Esophagus muscularis mucosa (tissue), 4 donors: ENCODE measurements around the gene SLC35A2. TPM values are rescaled to one million over a fixed set of nuclear protein-coding genes. Genes with fewer than 3 reads are reported as not detected.

Experiments
- DNase-seq: peaks from one replicate; pipeline ENCODE4 v3.0.0-alpha.2; 2017; ENCODE audit errors: extremely low spot score
- H3K27ac ChIP-seq, 4 donors: fragments of 200-600 bp; sonication (generic); replicated peaks in 1 of 4; 1 replicate in 3 of 4; 2 replicates in 1 of 4; pipeline ENCODE4 v1.5.1; 2016 to 2019; ENCODE audit warnings: mild to moderate bottlenecking in 1 of 4
- H3K27me3 ChIP-seq, 4 donors: fragments of 200-600 bp; sonication (generic); one replicate each; pipeline versions ENCODE4 v1.5.1 to v1.6.0; 2016 to 2019
- H3K36me3 ChIP-seq, 4 donors: fragments of 200-600 bp; sonication (generic); one replicate each; pipeline ENCODE4 v1.5.1; 2016 to 2019
- H3K4me1 ChIP-seq, 4 donors: fragments of 200-600 bp; sonication (generic); one replicate each; pipeline ENCODE4 v1.5.1; 2016 to 2019
- H3K4me3 ChIP-seq, 4 donors: fragments of 200-600 bp; sonication (generic); 1 replicate in 2 of 4; 2 replicates in 2 of 4; pipeline ENCODE4 v1.5.1; 2016 to 2019; ENCODE audit warnings: mild to moderate bottlenecking in 4 of 4, moderate library complexity in 1 of 4
- H3K9me3 ChIP-seq, 4 donors: fragments of 200-600 bp; sonication (generic); 1 replicate in 3 of 4; 2 replicates in 1 of 4; pipeline ENCODE4 v1.5.1; 2016 to 2019
- EP300 ChIP-seq: sonication (generic); formaldehyde crosslinking; IDR thresholded peaks from one replicate; pipeline ENCODE4 v1.6.1; 2017; ENCODE audit warnings: antibody characterized with exemption
- POLR2A ChIP-seq: fragments of 450-650 bp; IDR thresholded peaks from one replicate; pipeline ENCODE4 v1.6.1; 2017; ENCODE audit warnings: antibody characterized with exemption, moderate library complexity, mild to moderate bottlenecking, low read depth
- POLR2AphosphoS5 ChIP-seq, 2 donors: sonication (generic); formaldehyde crosslinking; IDR thresholded peaks; one replicate each; pipeline ENCODE4 v1.6.1; 2017; ENCODE audit warnings: antibody characterized with exemption in 2 of 2
- WGBS: methylation state at CpG from one replicate; pipeline ENCODE4 v1.1.5; 2018; 5-methylcytosine and 5-hydroxymethylcytosine counted together
- intact Hi-C: fragments of 100-400 bp; cut with DNase I; formaldehyde crosslinking; loops from one replicate; pipeline ENCODE4 v1.15.1; 2023
- total RNA-seq, 4 donors: library from RNA; depleted of rRNA; stranded (reverse); fragments of >200 nt; gene quantifications; one replicate each; pipeline versions ENCODE4 v1.1.0 to v1.2.1, GENCODE V29; 2016
- TF ChIP-seq, protein P1 (sequence below), 3 experiments: fragments of 200-600 bp in 2 of 3; fragments of 450-650 bp in 1 of 3; sonication (generic) in 2 of 3; IDR thresholded peaks; one replicate each; pipeline ENCODE4 v1.5.1; 2017 to 2019; ENCODE audit warnings: antibody characterized with exemption in 3 of 3, mild to moderate bottlenecking in 2 of 3, moderate library complexity in 1 of 3

Gene SLC35A2
- total RNA-seq, 4 donors from 2014 or later = 7.3 to 13.4 (median 10.0) TPM

DNA sequence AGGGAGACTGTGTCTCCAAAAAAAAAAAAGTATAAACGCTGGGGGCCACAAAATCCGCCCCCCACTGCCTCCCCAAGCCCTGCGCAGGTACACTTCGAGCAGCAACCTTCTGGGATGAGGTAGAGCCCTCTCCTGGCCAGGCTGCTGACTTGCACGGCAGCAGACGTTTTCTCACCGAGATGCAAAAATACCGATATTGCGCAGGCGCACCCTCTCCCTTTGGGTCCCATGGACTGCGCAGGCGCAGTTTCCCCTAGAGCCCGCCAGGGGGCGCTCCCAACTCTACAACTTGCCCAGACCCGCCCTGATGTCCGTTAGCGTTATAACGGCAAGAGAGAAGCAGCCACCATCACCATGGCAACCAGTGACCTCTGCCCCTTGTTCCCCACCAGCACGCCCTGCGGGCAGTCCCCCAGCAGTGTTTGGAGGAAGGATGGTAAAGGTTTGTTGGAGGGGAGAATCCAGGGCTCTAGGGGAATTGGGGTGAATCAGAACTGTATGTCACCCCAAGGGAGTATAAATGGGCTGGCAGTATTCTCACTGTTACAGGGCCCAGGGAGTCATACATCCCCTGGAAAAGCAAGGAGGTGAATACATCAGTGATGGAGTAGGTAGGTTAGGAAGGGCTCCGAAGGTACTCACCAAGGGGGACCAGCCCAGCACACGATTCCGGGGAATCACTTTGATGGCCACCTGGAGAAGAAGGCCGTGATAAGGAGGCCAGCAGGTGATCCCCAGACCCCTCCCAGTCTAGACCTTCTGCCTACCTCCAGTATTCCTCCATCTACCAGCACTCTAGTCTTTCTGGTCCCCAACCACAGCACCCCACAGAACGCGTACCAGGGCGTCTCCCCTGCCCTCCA is 5.9 kb upstream of the SLC35A2 start:
- peaks cover 3 to 34% (median 29%) of the 10 kb centered on the region in 4 donors for H3K4me1 ChIP-seq
- intact Hi-C loops = no loop called here
- TF ChIP-seq EP300 = no peak
- TF ChIP-seq POLR2AphosphoS5 (IDR thresholded peaks at IDR 0.05) = peak; percentile 12 to 89
- TF ChIP-seq POLR2A = no peak
- TF ChIP-seq, protein P1, sequence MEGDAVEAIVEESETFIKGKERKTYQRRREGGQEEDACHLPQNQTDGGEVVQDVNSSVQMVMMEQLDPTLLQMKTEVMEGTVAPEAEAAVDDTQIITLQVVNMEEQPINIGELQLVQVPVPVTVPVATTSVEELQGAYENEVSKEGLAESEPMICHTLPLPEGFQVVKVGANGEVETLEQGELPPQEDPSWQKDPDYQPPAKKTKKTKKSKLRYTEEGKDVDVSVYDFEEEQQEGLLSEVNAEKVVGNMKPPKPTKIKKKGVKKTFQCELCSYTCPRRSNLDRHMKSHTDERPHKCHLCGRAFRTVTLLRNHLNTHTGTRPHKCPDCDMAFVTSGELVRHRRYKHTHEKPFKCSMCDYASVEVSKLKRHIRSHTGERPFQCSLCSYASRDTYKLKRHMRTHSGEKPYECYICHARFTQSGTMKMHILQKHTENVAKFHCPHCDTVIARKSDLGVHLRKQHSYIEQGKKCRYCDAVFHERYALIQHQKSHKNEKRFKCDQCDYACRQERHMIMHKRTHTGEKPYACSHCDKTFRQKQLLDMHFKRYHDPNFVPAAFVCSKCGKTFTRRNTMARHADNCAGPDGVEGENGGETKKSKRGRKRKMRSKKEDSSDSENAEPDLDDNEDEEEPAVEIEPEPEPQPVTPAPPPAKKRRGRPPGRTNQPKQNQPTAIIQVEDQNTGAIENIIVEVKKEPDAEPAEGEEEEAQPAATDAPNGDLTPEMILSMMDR (IDR thresholded peaks at IDR 0.05) = peak; percentile 90 to 98 (median 96)
- H3K27ac ChIP-seq = peak overlapping the region; percentile 82 to 92 (median 86)
- no peaks in the 10 kb centered on the region for H3K9me3 ChIP-seq
- H3K4me3 ChIP-seq = peak overlapping the region in 3 of 4 donors; percentile 60 to 75 (median 62)
- H3K27me3 ChIP-seq = no peaks in the 10 kb centered on the region
- H3K36me3 ChIP-seq = peaks cover 0 to 30% (median 18%) of the 10 kb centered on the region in 4 donors
- DNase-seq = peak; percentile 95
- WGBS = 36% methylated on average over 27 of the region's 27 CpGs

DNA sequence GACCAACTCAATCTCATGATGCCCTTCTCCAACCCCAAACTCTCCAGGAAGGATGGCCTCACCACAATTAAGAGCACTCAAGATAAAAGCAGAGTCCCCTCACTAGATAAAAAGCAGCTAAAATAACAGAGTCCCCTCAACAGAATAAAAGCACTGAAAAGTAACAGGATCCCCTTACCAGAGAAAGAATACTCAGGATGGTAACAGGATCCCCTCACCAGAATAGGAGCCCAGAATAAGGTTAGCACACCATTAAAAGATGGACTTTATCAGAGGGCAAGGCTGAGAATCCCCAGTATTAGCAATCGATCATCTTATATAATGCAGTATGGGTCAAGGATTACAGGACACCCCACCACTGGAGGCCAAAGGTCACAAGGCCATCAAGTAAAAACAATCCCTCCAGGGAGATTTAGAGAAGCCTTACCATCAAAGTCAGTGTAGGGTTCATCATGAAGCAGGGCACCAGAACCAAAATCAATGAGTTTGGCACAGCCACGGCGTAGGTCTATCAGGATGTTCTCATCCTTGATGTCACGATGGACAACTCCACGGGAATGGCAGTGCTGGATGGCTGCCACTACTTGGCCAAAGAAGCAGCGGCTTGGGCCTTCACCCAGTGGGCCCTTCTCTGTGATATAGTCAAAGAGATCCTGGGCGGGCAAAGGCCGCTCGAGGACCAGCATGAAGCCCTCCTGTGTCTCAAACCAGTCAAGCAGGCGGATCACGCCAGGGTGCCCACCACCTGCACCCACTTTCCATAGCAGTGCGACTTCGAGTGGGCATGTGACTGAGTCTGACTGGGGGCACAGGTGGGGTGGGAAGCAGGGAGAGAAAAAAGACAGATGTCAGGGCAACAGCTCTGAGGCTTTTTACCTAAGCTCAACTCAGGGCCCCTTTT is 3.4 kb upstream of the SLC35A2 start:
- intact Hi-C loops = no loop called here
- Histone ChIP-seq H3K4me1 (peaks cover 9 to 46% (median 40%) of the 10 kb centered on the region in 4 donors), H3K27ac (no peak overlapping the region), H3K27me3 (no peaks in the 10 kb centered on the region), H3K9me3 (no peaks in the 10 kb centered on the region), H3K36me3 (peaks cover 0 to 20% (median 12%) of the 10 kb centered on the region in 4 donors), H3K4me3 (no peak overlapping the region)
- TF ChIP-seq EP300 = no peak
- TF ChIP-seq, protein P1 (IDR thresholded peaks at IDR 0.05) = no peak
- no peak for TF ChIP-seq POLR2AphosphoS5 (IDR thresholded peaks at IDR 0.05)
- no peak for TF ChIP-seq POLR2A
- DNase-seq = no peak
- 84% methylated on average over 10 of the region's 13 CpGs for WGBS

DNA sequence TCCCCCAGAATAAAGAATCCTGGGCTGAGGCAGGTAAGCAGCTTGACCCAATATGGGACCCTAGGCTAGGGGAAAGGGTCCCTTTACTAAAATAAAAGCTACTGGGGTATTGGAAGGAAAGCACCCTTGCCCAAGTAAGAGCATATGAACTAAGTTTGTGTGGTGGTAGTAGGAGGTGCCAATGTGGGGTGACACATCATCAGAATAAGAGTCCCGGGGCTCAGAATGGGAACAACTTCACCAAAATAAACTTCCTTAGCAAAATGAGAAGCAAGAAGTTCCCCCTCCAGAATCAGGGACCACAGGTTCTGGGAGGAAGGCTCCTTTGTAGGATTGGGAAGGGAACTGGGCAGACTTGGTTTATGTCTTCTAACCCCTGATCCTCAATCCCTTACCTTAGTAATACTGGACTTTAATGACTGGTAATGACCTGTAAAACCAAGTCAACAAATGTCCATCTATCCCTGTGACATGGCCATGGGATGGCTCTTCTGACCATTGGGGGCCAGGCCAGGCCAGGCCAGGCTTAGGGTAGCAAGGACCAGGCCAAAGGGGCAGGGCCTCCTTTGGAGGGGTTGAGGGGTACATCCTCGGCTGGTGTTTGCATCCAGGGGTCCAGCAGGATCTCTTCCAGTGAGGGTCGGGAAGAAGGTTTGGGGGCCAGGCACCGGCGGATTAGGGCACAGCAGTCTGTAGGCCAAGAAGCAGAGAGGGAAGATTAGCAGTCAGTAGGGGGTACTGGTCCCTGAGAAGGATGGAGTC is 2.3 kb upstream of the SLC35A2 start:
- no peaks in the 10 kb centered on the region for H3K27me3 ChIP-seq
- 85% methylated on average over 5 of the region's 5 CpGs for WGBS
- H3K4me1 ChIP-seq = peaks cover 9 to 38% (median 35%) of the 10 kb centered on the region in 4 donors
- TF ChIP-seq EP300 (no peak), POLR2AphosphoS5 (IDR thresholded peaks at IDR 0.05) (no peak), POLR2A (no peak)
- TF ChIP-seq, protein P1 (IDR thresholded peaks at IDR 0.05) = no peak
- intact Hi-C loops = no loop called here
- H3K27ac ChIP-seq = no peak overlapping the region
- H3K9me3 ChIP-seq = no peaks in the 10 kb centered on the region
- H3K36me3 ChIP-seq = peaks cover 0 to 20% (median 12%) of the 10 kb centered on the region in 4 donors
- no peak overlapping the region for H3K4me3 ChIP-seq
- no peak for DNase-seq

DNA sequence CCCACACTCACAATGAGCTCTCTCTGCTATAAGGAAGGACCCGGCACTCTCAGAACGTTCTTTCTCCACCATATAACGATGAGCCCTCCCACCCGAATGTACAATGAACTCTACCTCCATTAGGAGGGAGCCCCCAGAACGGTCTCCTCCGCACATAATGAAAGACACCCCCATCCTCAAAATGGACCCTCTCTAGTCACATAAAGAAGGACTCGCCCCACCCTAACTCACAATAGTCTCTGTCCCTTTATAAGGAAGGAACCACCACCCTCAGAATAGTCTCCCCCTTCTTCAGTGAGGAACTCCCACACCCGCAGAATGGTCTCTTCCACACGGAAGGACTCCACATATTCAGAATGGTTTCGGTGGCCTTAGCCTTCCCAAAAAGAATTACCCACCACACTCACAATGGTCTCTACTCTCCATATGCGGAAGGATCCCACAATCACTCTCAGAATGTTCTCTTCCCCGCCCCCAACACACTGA is 477 bp downstream of the SLC35A2 start:
- Histone ChIP-seq H3K27me3 (no peaks in the 10 kb centered on the region), H3K4me3 (peak overlapping the region; percentile 59 to 80 (median 64)), H3K36me3 (peaks cover 0 to 36% (median 20%) of the 10 kb centered on the region in 4 donors), H3K4me1 (peaks cover 5 to 21% (median 16%) of the 10 kb centered on the region in 4 donors), H3K27ac (peak overlapping the region; percentile 78 to 84 (median 80)), H3K9me3 (no peaks in the 10 kb centered on the region)
- intact Hi-C loops = no loop called here
- WGBS = 24% methylated on average over 11 of the region's 12 CpGs
- no peak for DNase-seq
- TF ChIP-seq POLR2AphosphoS5 (IDR thresholded peaks at IDR 0.05) = no peak
- TF ChIP-seq, protein P1 (IDR thresholded peaks at IDR 0.05) = no peak
- TF ChIP-seq EP300 = no peak
- TF ChIP-seq POLR2A = no peak
